ENCODE measurements around the gene AHSP. TPM values are rescaled to one million over a fixed set of nuclear protein-coding genes. Genes with fewer than 3 reads are reported as not detected.

The AHSP gene
- total and polyA plus RNA-seq, 3 donors from 2014 or later, result 1.9 to 5.6 TPM; not detected in 1

DNA sequence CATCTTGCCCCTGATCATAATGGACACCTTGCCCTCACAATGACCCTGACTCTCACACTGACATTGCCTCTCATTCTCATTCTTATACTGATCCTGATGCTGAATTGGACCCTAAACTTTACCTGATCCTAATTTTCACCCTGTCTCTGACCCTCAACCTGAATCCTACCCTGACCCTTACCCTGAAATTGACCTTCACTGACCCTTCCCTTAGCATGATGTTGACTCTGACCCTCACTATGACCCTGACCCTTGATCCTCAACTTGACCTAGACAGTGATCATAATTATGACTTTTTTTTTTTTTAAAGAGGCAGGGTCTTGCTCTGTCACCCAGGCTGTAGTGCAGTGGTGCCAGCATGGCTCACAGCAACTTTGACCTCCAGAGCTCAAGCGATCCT lies 3.4 kb downstream of the AHSP start:
- Histone ChIP-seq H3K27ac (no peak overlapping the region), H3K4me1 (peaks cover 9% of the 10 kb centered on the region), H3K27me3 (no peaks in the 10 kb centered on the region), H3K4me3 (no peak overlapping the region), H3K9me3 (no peaks in the 10 kb centered on the region), H3K36me3 (ENCODE audit: low read depth, missing control alignments) (no peaks in the 10 kb centered on the region)
- 96 to 100% methylated on average over 1 of the region's 1 CpG for WGBS, 2 donors
- intact Hi-C loops (cut with DNase I; ENCODE audit: low total_unique reads), result no loop called here
- DNase-seq, result no peak
- TF ChIP-seq POLR2A (IDR thresholded peaks at IDR 0.05) (no peak), CTCF (IDR thresholded peaks at IDR 0.05) (no peak)

- intact Hi-C loops (cut with DNase I; ENCODE audit: low total_unique reads), result no loop called here
- H3K27me3 ChIP-seq, result no peaks in the 10 kb centered on the region
Measured at GRCh38 chr16:31532120-31532519, 4.4 kb downstream of the AHSP start.

DNA sequence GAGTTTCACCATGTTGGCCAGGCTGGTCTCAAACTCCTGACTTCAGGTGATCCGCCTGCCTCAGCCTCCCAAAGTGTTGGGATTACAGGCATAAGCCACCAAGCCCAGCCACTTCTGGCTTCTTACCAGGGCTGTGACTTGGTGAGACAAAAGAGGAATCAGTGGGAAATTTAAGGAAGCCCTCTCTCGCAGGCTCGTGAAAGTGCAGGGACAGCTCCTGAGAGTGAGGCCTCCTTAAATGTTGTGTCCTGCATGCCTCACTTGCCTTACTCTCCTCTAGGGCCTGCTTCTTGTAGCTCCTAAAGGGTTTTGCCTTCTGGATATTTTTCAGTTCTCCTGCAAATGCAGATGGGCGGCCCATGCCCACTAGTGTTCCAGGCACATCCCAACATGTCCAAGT lies 5.2 kb downstream of the AHSP start:
- peaks cover 9% of the 10 kb centered on the region for H3K4me1 ChIP-seq
- H3K27me3 ChIP-seq, result no peaks in the 10 kb centered on the region
- no peak overlapping the region for H3K27ac ChIP-seq
- intact Hi-C loops (cut with DNase I; ENCODE audit: low total_unique reads), result no loop called here
- DNase-seq, result no peak
- TF ChIP-seq CTCF (IDR thresholded peaks at IDR 0.05), result no peak
- TF ChIP-seq POLR2A (IDR thresholded peaks at IDR 0.05), result no peak
- no peaks in the 10 kb centered on the region for H3K36me3 ChIP-seq (ENCODE audit: low read depth, missing control alignments)
- WGBS, 2 donors, result 75 to 90% methylated on average over 3 to 4 of the region's 4 CpGs
- H3K4me3 ChIP-seq, result no peak overlapping the region
- no peaks in the 10 kb centered on the region for H3K9me3 ChIP-seq

More at GRCh38 chr16:31532120-31532519, 4.4 kb downstream of the AHSP start:
- Histone ChIP-seq H3K4me3 (no peak overlapping the region), H3K9me3 (no peaks in the 10 kb centered on the region), H3K36me3 (ENCODE audit: low read depth, missing control alignments) (no peaks in the 10 kb centered on the region), H3K4me1 (peaks cover 9% of the 10 kb centered on the region), H3K27ac (no peak overlapping the region)
- 75 to 83% methylated on average over 2 of the region's 2 CpGs for WGBS, 2 donors
- DNase-seq, result no peak
- TF ChIP-seq POLR2A (IDR thresholded peaks at IDR 0.05) (no peak), CTCF (IDR thresholded peaks at IDR 0.05) (no peak)

- no peaks in the 10 kb centered on the region for H3K27me3 ChIP-seq
- intact Hi-C loops (cut with DNase I; ENCODE audit: low total_unique reads), result no loop called here
Measured at GRCh38 chr16:31535737-31536136, 8.0 kb downstream of the AHSP start.

More at GRCh38 chr16:31535737-31536136, 8.0 kb downstream of the AHSP start:
- 67 to 69% methylated on average over 9 of the region's 9 CpGs for WGBS, 2 donors
- H3K4me1 ChIP-seq, result no peaks in the 10 kb centered on the region
- no peak for DNase-seq
- no peak overlapping the region for H3K4me3 ChIP-seq
- no peaks in the 10 kb centered on the region for H3K9me3 ChIP-seq
- no peaks in the 10 kb centered on the region for H3K36me3 ChIP-seq (ENCODE audit: low read depth, missing control alignments)
- H3K27ac ChIP-seq, result no peak overlapping the region
- TF ChIP-seq CTCF (IDR thresholded peaks at IDR 0.05), result no peak

Measured in testis (tissue), 3 donors.